H9 (cell line): ENCODE results near the gene NEDD9. TPM values are rescaled to one million over a fixed set of nuclear protein-coding genes. Genes with fewer than 3 reads are reported as not detected.

Source experiments
- DNase-seq: peaks from one replicate; pipeline ENCODE4 v3.0.0-alpha.2; 2017
- H2AFZ ChIP-seq: one replicate; pipeline ENCODE4 v1.6.1; 2013; ENCODE audit warnings: mild to moderate bottlenecking, low read length, control low read depth, moderate library complexity
- H2AK5ac ChIP-seq: 2 replicates; pipeline ENCODE4 v1.6.1; 2013; ENCODE audit warnings: low read length, control low read depth, mixed read lengths; ENCODE audit not compliant: insufficient read length
- H2BK120ac ChIP-seq: one replicate; pipeline ENCODE4 v1.6.1; 2013; ENCODE audit warnings: low read depth, mild to moderate bottlenecking, low read length, control low read depth, inconsistent platforms; ENCODE audit not compliant: poor library complexity, severe bottlenecking
- H2BK12ac ChIP-seq: 2 replicates; pipeline ENCODE4 v1.6.1; 2013; ENCODE audit warnings: low read length, control low read depth, mixed read lengths, low read depth; ENCODE audit not compliant: insufficient read length
- H2BK15ac ChIP-seq: 2 replicates; pipeline ENCODE4 v1.6.1; 2013; ENCODE audit warnings: low read depth, low read length, control low read depth
- H2BK20ac ChIP-seq: one replicate; pipeline ENCODE4 v1.6.1; 2013; ENCODE audit warnings: low read depth, mild to moderate bottlenecking, low read length, control low read depth, inconsistent platforms; ENCODE audit not compliant: poor library complexity, severe bottlenecking
- H2BK5ac ChIP-seq: 2 replicates; pipeline ENCODE4 v1.6.1; 2013; ENCODE audit warnings: low read length, control low read depth, mixed read lengths; ENCODE audit not compliant: insufficient read length
- H3K14ac ChIP-seq: 2 replicates; pipeline ENCODE4 v1.6.1; 2013; ENCODE audit warnings: low read length, control low read depth; ENCODE audit not compliant: insufficient read depth
- H3K18ac ChIP-seq: 2 replicates; pipeline ENCODE4 v1.6.1; 2013; ENCODE audit warnings: low read depth, mild to moderate bottlenecking, mixed read lengths, low read length, control low read depth; ENCODE audit not compliant: insufficient read length
- H3K23ac ChIP-seq: 2 replicates; pipeline ENCODE4 v1.6.1; 2013; ENCODE audit warnings: low read length, control low read depth, mixed read lengths, low read depth; ENCODE audit not compliant: insufficient read length
- H3K23me2 ChIP-seq: 2 replicates; pipeline ENCODE4 v1.6.1; 2013; ENCODE audit warnings: low read depth, mild to moderate bottlenecking, mixed read lengths, low read length, control low read depth; ENCODE audit not compliant: insufficient read length, poor library complexity, severe bottlenecking
- H3K27ac ChIP-seq: 2 replicates; pipeline ENCODE4 v1.5.1; 2013; ENCODE audit warnings: low read length, control low read depth, mixed read lengths, low read depth; ENCODE audit not compliant: insufficient read length
- H3K27me3 ChIP-seq: 2 replicates; pipeline ENCODE4 v1.6.1; 2013; ENCODE audit warnings: low read length, control low read depth, inconsistent platforms; ENCODE audit not compliant: insufficient read depth
- H3K4ac ChIP-seq: 2 replicates; pipeline ENCODE4 v1.6.1; 2013; ENCODE audit warnings: low read depth, mild to moderate bottlenecking, control low read depth, inconsistent platforms, low read length, moderate library complexity
- H3K4me1 ChIP-seq: 2 replicates; pipeline ENCODE4 v1.6.1; 2013; ENCODE audit warnings: low read length, control low read depth, inconsistent platforms; ENCODE audit not compliant: insufficient read depth
- H3K4me2 ChIP-seq: 2 replicates; pipeline ENCODE4 v1.6.1; 2013; ENCODE audit warnings: low read length, control low read depth, mixed read lengths; ENCODE audit not compliant: insufficient read length, insufficient read depth
- H3K56ac ChIP-seq: 2 replicates; pipeline ENCODE4 v1.6.1; 2013; ENCODE audit warnings: low read depth, mild to moderate bottlenecking, mixed read lengths, low read length, control low read depth; ENCODE audit not compliant: insufficient read length
- H3K79me1 ChIP-seq: 2 replicates; pipeline ENCODE4 v1.6.1; 2013; ENCODE audit warnings: low read depth, mild to moderate bottlenecking, moderate library complexity, low read length, control low read depth, inconsistent platforms; ENCODE audit not compliant: insufficient read depth, poor library complexity, severe bottlenecking
- H3K79me2 ChIP-seq: 2 replicates; pipeline ENCODE4 v1.6.1; 2013; ENCODE audit warnings: low read length, control low read depth, inconsistent platforms; ENCODE audit not compliant: insufficient read depth
- H3K9ac ChIP-seq: 2 replicates; pipeline ENCODE4 v1.6.1; 2013; ENCODE audit warnings: low read length, control low read depth, mixed read lengths; ENCODE audit not compliant: insufficient read length; ENCODE audit errors: extremely low read depth
- H3K9me3 ChIP-seq: one replicate; pipeline ENCODE4 v1.6.1; 2013; ENCODE audit warnings: low read depth, low read length, inconsistent platforms; ENCODE audit not compliant: control insufficient read depth
- H3T11ph ChIP-seq: one replicate; pipeline ENCODE4 v1.6.1; 2013; ENCODE audit warnings: mild to moderate bottlenecking, low read length, control low read depth, inconsistent platforms
- H4K20me1 ChIP-seq: one replicate; pipeline ENCODE4 v1.6.1; 2013; ENCODE audit not compliant: control insufficient read depth, insufficient read length, insufficient read depth
- H4K5ac ChIP-seq: 2 replicates; pipeline ENCODE4 v1.6.1; 2013; ENCODE audit warnings: low read depth, mild to moderate bottlenecking, mixed read lengths, low read length, control low read depth; ENCODE audit not compliant: insufficient read length
- H4K8ac ChIP-seq: replicated peaks from 2 replicates; pipeline ENCODE4 v1.6.1; 2013; ENCODE audit warnings: low read length, control low read depth, mixed read lengths, low read depth; ENCODE audit not compliant: insufficient read length
- H4K91ac ChIP-seq: 2 replicates; pipeline ENCODE4 v1.6.1; 2013; ENCODE audit warnings: low read depth, mild to moderate bottlenecking, moderate library complexity, mixed read lengths, low read length, control low read depth; ENCODE audit not compliant: insufficient read length
- H3K27ac Mint-ChIP-seq, 3 experiments: 2 replicates in 2 of 3; 3 replicates in 1 of 3; pipeline ENCODE4 v1.8.0; 2020 to 2021; ENCODE audit warnings: mixed read lengths in 3 of 3, mild to moderate bottlenecking in 1 of 3, moderate library complexity in 1 of 3
- H3K27me3 Mint-ChIP-seq: 2 replicates; pipeline ENCODE4 v1.8.0; 2021; ENCODE audit warnings: low read depth, mild to moderate bottlenecking, moderate library complexity, mixed read lengths
- H3K36me3 Mint-ChIP-seq, 3 experiments: 2 replicates in 2 of 3; 3 replicates in 1 of 3; pipeline ENCODE4 v1.8.0; 2020 to 2021; ENCODE audit warnings: low read depth in 3 of 3, mixed read lengths in 3 of 3; ENCODE audit not compliant: insufficient read depth in 1 of 3
- H3K4me1 Mint-ChIP-seq, 2 experiments: 2 replicates each; pipeline ENCODE4 v1.8.0; 2020; ENCODE audit warnings: mixed read lengths in 2 of 2
- H3K4me3 Mint-ChIP-seq, 2 experiments: 2 replicates in 1 of 2; 3 replicates in 1 of 2; pipeline ENCODE4 v1.8.0; 2020 to 2021; ENCODE audit warnings: mild to moderate bottlenecking in 2 of 2, mixed read lengths in 2 of 2, moderate library complexity in 1 of 2
- H3K9me3 Mint-ChIP-seq, 2 experiments: 2 replicates in 1 of 2; 3 replicates in 1 of 2; pipeline ENCODE4 v1.8.0; 2020; ENCODE audit warnings: mild to moderate bottlenecking in 2 of 2, mixed read lengths in 2 of 2, moderate library complexity in 1 of 2
- CTCF ChIP-seq: fragments of 200-600 bp; sonication (generic); conservative IDR thresholded peaks from 3 replicates; pipeline ENCODE4 v1.8.0; 2021; ENCODE audit warnings: antibody characterized with exemption, mild to moderate bottlenecking
- WGBS: extraction: QIAGEN DNeasy Blood & Tissue Kit; methylation state at CpG from one replicate; pipeline ENCODE4 v1.1.7; 2013; ENCODE audit warnings: missing lambda C conversion rate, low lambda C conversion rate, mixed read lengths; ENCODE audit not compliant: insufficient read length; ENCODE audit errors: extremely low coverage; 5-methylcytosine and 5-hydroxymethylcytosine counted together
- total RNA-seq: library from RNA; stranded (reverse); gene quantifications from 2 replicates; pipeline ENCODE4 v1.2.1, GENCODE V29; 2021

NEDD9 gene
- total RNA-seq, 1 experiment from 2014 or later: 5.5 TPM

- Histone ChIP-seq H3K23me2 (no peaks in the 10 kb centered on the region), H3K4ac (no peak overlapping the region), H4K8ac (no peak overlapping the region), H3K27me3 (no peaks in the 10 kb centered on the region), H3K27ac (no peak overlapping the region), H2BK5ac (no peak overlapping the region), H4K20me1 (no peaks in the 10 kb centered on the region), H3K9me3 (no peaks in the 10 kb centered on the region), H3K9ac (no peak overlapping the region), H3K14ac (no peak overlapping the region), H2AK5ac (no peak overlapping the region), H3K23ac (no peak overlapping the region), H3K4me1 (no peaks in the 10 kb centered on the region; the same call in 1 of the 2 replicates), H3K79me1 (no peaks in the 10 kb centered on the region), H3K56ac (no peak overlapping the region), H2BK20ac (no peak overlapping the region), H3T11ph (no peak overlapping the region), H3K4me2 (no peak overlapping the region), H4K91ac (no peak overlapping the region), H2AFZ (no peak overlapping the region), H2BK12ac (no peak overlapping the region), H2BK15ac (no peak overlapping the region), H2BK120ac (no peak overlapping the region), H4K5ac (no peak overlapping the region), H3K18ac (no peak overlapping the region), H3K79me2 (no peaks in the 10 kb centered on the region)
- Mint-ChIP-seq H3K36me3 (no peaks in the 10 kb centered on the region), H3K9me3 (no peaks in the 10 kb centered on the region; a peak in 1 of 5 replicates), H3K4me3 (no peak overlapping the region), H3K27me3 (no peaks in the 10 kb centered on the region), H3K4me1 (peaks cover 0 to 11% of the 10 kb centered on the region in 2 experiments; a peak in 3 of 4 replicates), H3K27ac (no peak overlapping the region)
- DNase-seq: no peak
- WGBS: no CpG with 5 or more reads among the region's 1 CpG
- TF ChIP-seq CTCF: no peak
Observed at GRCh38 chr6:11265932-11266331, 33.5 kb upstream of the NEDD9 start.
